Midbrain (tissue), 1 donor: ENCODE data around the gene CDKN2B.

Source experiments
- DNase-seq: peaks from one replicate; lab custom pipeline; 2025; lab: John Stamatoyannopoulos, UW

The CDKN2B gene

GRCh38 chr9:21993893-21994555, 15.1 kb downstream of the CDKN2B start, which contains the start of gene CDKN2A:
Gene CDKN2A (minus strand): TSS chr9:21994392.
- no peak for DNase-seq

GRCh38 chr9:21993007-21993406, 16.1 kb downstream of the CDKN2B start:
- DNase-seq: no peak

- DNase-seq: no peak
Measured at GRCh38 chr9:21991072-21991959, 17.8 kb downstream of the CDKN2B start.

- no peak for DNase-seq
Measured at GRCh38 chr9:21989440-21990189, 19.5 kb downstream of the CDKN2B start.

- DNase-seq: no peak
Measured at GRCh38 chr9:21988056-21988990, 20.8 kb downstream of the CDKN2B start.

GRCh38 chr9:21985964-21986667, 23.0 kb downstream of the CDKN2B start:
- DNase-seq: no peak

- no peak for DNase-seq
Measured at GRCh38 chr9:21984101-21984500, 25.0 kb downstream of the CDKN2B start.

GRCh38 chr9:21983561-21983935, 25.6 kb downstream of the CDKN2B start:
- DNase-seq: no peak

GRCh38 chr9:21982861-21983560, 26.1 kb downstream of the CDKN2B start:
- DNase-seq: no peak

- no peak for DNase-seq
Measured at GRCh38 chr9:21982391-21982790, 26.7 kb downstream of the CDKN2B start.

GRCh38 chr9:21976334-21976875, 32.7 kb downstream of the CDKN2B start:
- DNase-seq: no peak

GRCh38 chr9:21974722-21975409, 34.2 kb downstream of the CDKN2B start:
- no peak for DNase-seq

GRCh38 chr9:21974343-21974721, 34.8 kb downstream of the CDKN2B start:
- no peak for DNase-seq

- DNase-seq: no peak
Measured at GRCh38 chr9:21972361-21972760, 36.7 kb downstream of the CDKN2B start.

- no peak for DNase-seq
Measured at GRCh38 chr9:21970800-21971640, 38.1 kb downstream of the CDKN2B start.

GRCh38 chr9:21969951-21970799, 38.9 kb downstream of the CDKN2B start:
- no peak for DNase-seq
